ENCODE measurements around the gene IL19.

Gene IL19

GRCh38 chr1:206802401-206802800, 31.8 kb downstream of the IL19 start:
- no peak for DNase-seq

- DNase-seq, result peak; percentile 85 to 86
These were observed 32.7 kb downstream of the IL19 start for GRCh38 chr1:206803221-206803730.

DNA sequence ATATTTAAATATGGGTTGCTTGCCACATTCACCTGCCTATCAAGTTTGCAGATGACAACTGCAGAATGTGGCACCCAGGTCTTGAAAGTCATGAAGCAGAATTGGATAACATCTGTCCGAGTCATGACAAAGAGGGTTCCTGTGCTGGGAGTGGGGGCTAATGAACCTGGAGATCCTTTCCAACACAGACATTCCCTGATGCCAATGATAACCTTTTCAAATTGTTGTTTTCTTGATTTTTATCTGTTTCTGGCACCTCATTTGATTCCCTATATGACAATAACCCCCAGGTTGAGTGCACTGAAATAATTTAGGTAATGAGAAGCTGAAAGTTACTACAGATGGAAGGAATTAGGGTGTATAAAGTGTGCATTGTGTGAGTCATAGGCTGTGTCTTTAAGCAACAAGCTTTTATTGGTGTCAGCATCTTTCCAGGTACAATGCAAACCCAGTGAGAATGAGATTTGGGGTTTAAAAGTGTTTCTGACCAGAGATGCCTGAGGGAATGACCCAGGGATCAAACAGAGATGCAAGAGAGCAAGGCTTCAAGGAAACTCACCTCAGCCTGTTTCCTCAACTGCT, 33.7 kb downstream of the IL19 start:
- DNase-seq, result no peak

GRCh38 chr1:206805357-206805756, 34.8 kb downstream of the IL19 start:
- no peak for DNase-seq

- DNase-seq, result peak; percentile 61 to 69
These were observed 38.0 kb downstream of the IL19 start for GRCh38 chr1:206808615-206809014.

GRCh38 chr1:206809504-206810084, 39.0 kb downstream of the IL19 start:
- DNase-seq, result peak; percentile 44 to 50

DNA sequence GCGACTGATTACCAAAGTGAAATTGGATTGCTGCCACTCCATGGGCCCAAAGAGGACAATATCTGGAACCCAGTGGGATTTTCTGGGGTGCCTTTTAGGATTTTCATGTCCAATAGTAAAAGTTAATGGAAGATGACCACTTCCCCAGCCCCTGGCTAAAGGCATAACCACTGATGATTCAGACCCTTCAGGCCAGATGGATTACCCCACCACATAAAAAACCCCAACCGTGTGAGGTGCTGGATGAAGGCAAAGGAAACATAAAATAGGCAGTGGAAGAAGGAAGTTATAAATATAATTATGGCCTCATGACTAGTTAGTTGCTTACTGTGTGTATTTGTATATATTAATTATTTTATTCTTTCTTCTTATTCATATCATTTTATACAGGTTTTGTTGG, 41.9 kb downstream of the IL19 start:
- DNase-seq, result no peak

GRCh38 chr1:206814716-206815341, 44.3 kb downstream of the IL19 start:
- no peak for DNase-seq

- DNase-seq, result peak in 1 of 2 donors; percentile 63
These were observed 46.1 kb downstream of the IL19 start for GRCh38 chr1:206816390-206817287.

GRCh38 chr1:206821493-206821892, 50.9 kb downstream of the IL19 start:
- no peak for DNase-seq

GRCh38 chr1:206823727-206824126, 53.2 kb downstream of the IL19 start:
- no peak for DNase-seq

DNA sequence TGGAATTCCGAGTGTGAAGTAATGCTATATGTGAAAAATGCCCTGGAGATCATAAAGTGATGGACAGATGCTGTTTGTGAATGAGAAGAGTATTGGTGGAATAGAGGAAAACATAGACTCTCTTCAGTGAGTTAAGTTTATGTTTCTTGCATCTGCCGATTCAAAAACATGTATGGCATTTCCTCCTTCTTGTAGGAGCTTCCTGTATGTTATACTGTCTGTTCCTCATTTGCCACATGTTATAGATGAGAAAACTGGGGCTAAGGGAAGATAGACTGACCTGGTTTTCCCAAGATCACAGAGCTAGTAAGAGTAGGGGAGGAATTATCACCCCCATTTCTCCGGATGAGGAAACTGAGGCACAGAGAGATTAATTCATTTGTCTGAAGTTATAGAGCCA, 53.8 kb downstream of the IL19 start:
- no peak for DNase-seq

GRCh38 chr1:206826394-206826793, 55.8 kb downstream of the IL19 start:
- DNase-seq, result no peak

GRCh38 chr1:206828061-206828460, 57.5 kb downstream of the IL19 start:
- DNase-seq, result no peak

DNA sequence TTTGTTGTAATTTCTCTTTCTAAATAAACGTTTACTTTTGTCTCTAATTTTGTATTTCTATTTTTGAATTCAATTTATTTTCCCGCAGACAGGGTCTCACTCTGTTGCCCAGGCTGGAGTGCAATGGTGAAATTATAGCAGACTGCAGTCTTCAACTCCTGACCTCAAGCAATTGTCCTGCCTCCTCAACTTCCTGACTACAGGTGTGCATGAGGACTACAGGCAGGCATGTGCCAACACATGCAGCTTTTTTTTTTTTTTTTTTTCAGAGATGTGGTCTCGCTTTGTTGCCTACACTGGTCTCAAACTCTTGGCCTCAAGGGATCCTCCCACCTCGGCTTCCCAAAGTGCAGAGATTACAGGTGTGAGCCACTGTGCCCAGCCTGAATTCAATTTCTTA, 58.2 kb downstream of the IL19 start:
- DNase-seq, result no peak

- peak in 1 of 2 donors; percentile 15 for DNase-seq
These were observed 58.7 kb downstream of the IL19 start for GRCh38 chr1:206829282-206829681.

GRCh38 chr1:206829875-206830274, 59.3 kb downstream of the IL19 start:
- peak in 1 of 2 donors; percentile 10 for DNase-seq

DNA sequence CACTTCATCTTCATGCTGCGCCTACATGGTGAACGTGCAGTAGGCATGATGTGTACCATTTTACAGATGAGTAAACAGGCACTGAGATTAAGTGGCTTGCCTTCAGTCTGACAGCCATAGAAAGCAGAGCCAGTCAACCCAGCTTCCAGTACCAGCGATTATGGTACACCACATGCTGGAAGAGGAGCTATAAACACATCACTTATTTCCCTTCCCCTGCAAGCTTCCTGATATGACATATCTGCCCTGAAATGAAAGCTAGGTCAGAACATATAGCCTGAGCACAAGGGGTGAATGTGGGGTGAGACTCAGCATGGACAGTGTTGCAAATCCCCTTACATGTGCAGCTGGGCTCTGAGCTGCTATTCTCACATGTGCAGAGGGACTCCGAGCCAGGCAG, 61.1 kb downstream of the IL19 start:
- DNase-seq, result no peak

GRCh38 chr1:206832352-206832880, 61.8 kb downstream of the IL19 start:
- no peak for DNase-seq

DNA sequence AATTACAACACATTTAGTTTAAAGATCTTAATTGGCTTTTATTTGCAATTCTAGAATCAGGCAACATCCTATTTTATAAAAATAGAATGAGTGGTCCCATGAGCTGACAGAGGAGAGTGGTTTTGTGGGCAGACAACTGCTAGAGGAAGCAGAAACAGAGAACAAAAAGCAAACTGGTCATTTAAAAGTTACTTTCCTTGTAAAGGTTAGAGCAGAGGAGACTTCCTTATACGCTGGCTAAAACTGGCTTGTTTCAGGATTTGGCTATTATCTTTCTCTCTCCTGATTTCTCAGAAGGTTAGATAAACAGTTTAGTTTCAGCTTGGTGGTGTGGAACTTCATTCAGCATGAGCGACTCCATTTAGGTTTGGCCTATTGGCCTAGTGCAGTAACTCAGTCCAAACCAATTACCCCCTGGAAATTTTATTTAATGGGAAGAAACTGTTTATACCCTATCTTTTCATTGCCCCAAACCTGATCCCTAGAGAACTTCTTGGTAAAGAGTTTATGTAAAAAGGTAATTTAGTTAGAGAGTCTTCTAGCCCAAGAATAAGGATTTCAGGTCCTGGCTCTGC, 62.6 kb downstream of the IL19 start:
- DNase-seq, result no peak

GRCh38 chr1:206833801-206834200, 63.2 kb downstream of the IL19 start:
- no peak for DNase-seq

DNA sequence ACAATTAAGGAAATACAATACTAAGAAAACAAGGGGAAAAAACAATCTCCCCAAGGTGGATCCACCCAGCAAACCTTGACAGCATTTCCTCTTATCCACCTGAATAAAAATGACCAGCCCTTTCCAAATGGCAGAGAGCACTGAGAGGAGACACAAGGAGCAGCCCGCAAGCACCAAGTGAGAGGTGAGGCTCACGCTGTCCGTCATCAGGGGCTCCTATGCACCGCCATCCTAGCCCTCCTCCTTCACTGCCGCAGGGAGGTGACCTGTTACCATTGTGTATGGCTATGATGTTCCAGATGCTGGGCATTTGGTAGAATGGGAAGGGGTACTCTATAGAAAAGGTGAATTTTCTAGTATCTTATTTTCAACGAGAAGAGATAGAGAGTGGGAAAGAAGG, 63.6 kb downstream of the IL19 start:
- DNase-seq, result no peak

- DNase-seq, result peak in 1 of 2 donors; percentile 56
These were observed 64.1 kb downstream of the IL19 start for GRCh38 chr1:206834711-206835110.

All from CD4-positive, alpha-beta T cell treated with Interleukin-1 beta for 1 hour (primary cell).